Measurements from ENCODE around the gene DICER1. TPM values are rescaled to one million over a fixed set of nuclear protein-coding genes. Genes with fewer than 3 reads are reported as not detected.

DICER1 gene
- total RNA-seq, 1 experiment from 2014 or later: 57.3 TPM

GRCh38 chr14:95165517-95165916 lies 8.2 kb upstream of the DICER1 start:
- H3K36me3 ChIP-seq (ENCODE audit: control insufficient read depth, insufficient read depth, low read length): no peaks in the 10 kb centered on the region
- ChIA-PET CTCF (no interaction called here), POLR2A (no interaction called here)
- H3K4me1 ChIP-seq: peaks cover 5% of the 10 kb centered on the region; the same call in 1 of the 2 replicates
- Mint-ChIP-seq H3K4me3 (ENCODE audit: unreplicated experiment) (no peak overlapping the region), H3K4me1 (ENCODE audit: low read depth, unreplicated experiment) (no peaks in the 10 kb centered on the region), H3K9me3 (ENCODE audit: unreplicated experiment) (peaks cover 19% of the 10 kb centered on the region), H3K36me3 (ENCODE audit: insufficient read depth, unreplicated experiment) (no peaks in the 10 kb centered on the region), H3K27me3 (ENCODE audit: insufficient read depth, unreplicated experiment) (no peaks in the 10 kb centered on the region), H3K27ac (ENCODE audit: unreplicated experiment) (no peak overlapping the region)
- TF ChIP-seq CTCF (IDR thresholded peaks at IDR 0.05; ENCODE audit: insufficient read depth in 1 of 2, low read depth in 1 of 2, low read length in 1 of 2, severe bottlenecking in 1 of 2, unreplicated experiment in 1 of 2): no peak
- H3K9me3 ChIP-seq: no peaks in the 10 kb centered on the region
- no peak overlapping the region for H3K4me3 ChIP-seq (ENCODE audit: low read depth, low read length)
- H3K27me3 ChIP-seq (replicated peaks; ENCODE audit: control insufficient read depth, insufficient read depth, low read length): no peaks in the 10 kb centered on the region
- no TSS peak for BruUV-seq (replicated peaks)
- DNase-seq: no peak
- intact Hi-C loops (cut with micrococcal nuclease; ENCODE audit: unreplicated experiment): no loop called here

GRCh38 chr14:95164506-95164905 lies 7.2 kb upstream of the DICER1 start:
- Histone ChIP-seq H3K9me3 (no peaks in the 10 kb centered on the region), H3K27me3 (replicated peaks; ENCODE audit: control insufficient read depth, insufficient read depth, low read length) (no peaks in the 10 kb centered on the region), H3K4me1 (peaks cover 5% of the 10 kb centered on the region; the same call in 1 of the 2 replicates), H3K4me3 (ENCODE audit: low read depth, low read length) (no peak overlapping the region), H3K36me3 (ENCODE audit: control insufficient read depth, insufficient read depth, low read length) (no peaks in the 10 kb centered on the region)
- Mint-ChIP-seq H3K27me3 (ENCODE audit: insufficient read depth, unreplicated experiment) (no peaks in the 10 kb centered on the region), H3K4me3 (ENCODE audit: unreplicated experiment) (no peak overlapping the region), H3K4me1 (ENCODE audit: low read depth, unreplicated experiment) (no peaks in the 10 kb centered on the region), H3K9me3 (ENCODE audit: unreplicated experiment) (peaks cover 19% of the 10 kb centered on the region), H3K27ac (ENCODE audit: unreplicated experiment) (no peak overlapping the region), H3K36me3 (ENCODE audit: insufficient read depth, unreplicated experiment) (no peaks in the 10 kb centered on the region)
- intact Hi-C loops (cut with micrococcal nuclease; ENCODE audit: unreplicated experiment): no loop called here
- BruUV-seq (replicated peaks): no TSS peak
- no peak for TF ChIP-seq CTCF (IDR thresholded peaks at IDR 0.05; ENCODE audit: insufficient read depth in 1 of 2, low read depth in 1 of 2, low read length in 1 of 2, severe bottlenecking in 1 of 2, unreplicated experiment in 1 of 2)
- ChIA-PET CTCF (no interaction called here), POLR2A (no interaction called here)
- no peak for DNase-seq

GRCh38 chr14:95163666-95164065 lies 6.3 kb upstream of the DICER1 start:
- BruUV-seq (replicated peaks): no TSS peak

More at GRCh38 chr14:95163666-95164065, 6.3 kb upstream of the DICER1 start:
- no peak for TF ChIP-seq CTCF (IDR thresholded peaks at IDR 0.05; ENCODE audit: insufficient read depth in 1 of 2, low read depth in 1 of 2, low read length in 1 of 2, severe bottlenecking in 1 of 2, unreplicated experiment in 1 of 2)
- Mint-ChIP-seq H3K4me1 (ENCODE audit: low read depth, unreplicated experiment) (no peaks in the 10 kb centered on the region), H3K27ac (ENCODE audit: unreplicated experiment) (no peak overlapping the region), H3K9me3 (ENCODE audit: unreplicated experiment) (peaks cover 19% of the 10 kb centered on the region), H3K27me3 (ENCODE audit: insufficient read depth, unreplicated experiment) (no peaks in the 10 kb centered on the region), H3K36me3 (ENCODE audit: insufficient read depth, unreplicated experiment) (no peaks in the 10 kb centered on the region), H3K4me3 (ENCODE audit: unreplicated experiment) (no peak overlapping the region)
- ChIA-PET CTCF (no interaction called here), POLR2A (no interaction called here)
- no peaks in the 10 kb centered on the region for H3K27me3 ChIP-seq (replicated peaks; ENCODE audit: control insufficient read depth, insufficient read depth, low read length)
- peaks cover 5% of the 10 kb centered on the region; the same call in 1 of the 2 replicates for H3K4me1 ChIP-seq
- no peak overlapping the region for H3K4me3 ChIP-seq (ENCODE audit: low read depth, low read length)
- H3K36me3 ChIP-seq (ENCODE audit: control insufficient read depth, insufficient read depth, low read length): no peaks in the 10 kb centered on the region
- no peak for DNase-seq
- intact Hi-C loops (cut with micrococcal nuclease; ENCODE audit: unreplicated experiment): no loop called here
- H3K9me3 ChIP-seq: no peaks in the 10 kb centered on the region

Data from Caco-2 (cell line).